Measurements from ENCODE around the gene DNAJC15.
A peak's percentile ranks its signal among the peaks of the same experiment; 100 is the strongest.

The DNAJC15 gene

GRCh38 chr13:43156916-43157315, 133.5 kb downstream of the DNAJC15 start:
- Histone ChIP-seq H3K27me3 (ENCODE audit: insufficient read depth, poor library complexity, severe bottlenecking) (no peaks in the 10 kb centered on the region), H3K4me1 (ENCODE audit: insufficient read depth, poor library complexity, severe bottlenecking) (peaks cover 16% of the 10 kb centered on the region), H3K36me3 (ENCODE audit: low read depth) (no peaks in the 10 kb centered on the region), H3K27ac (ENCODE audit: poor library complexity, severe bottlenecking) (no peak overlapping the region), H3K9me3 (ENCODE audit: severe bottlenecking) (no peaks in the 10 kb centered on the region), H3K4me3 (ENCODE audit: severe bottlenecking) (no peak overlapping the region)
- TF ChIP-seq CTCF (IDR thresholded peaks at IDR 0.05; ENCODE audit: poor library complexity, severe bottlenecking): no peak
- DNase-seq (ENCODE audit: low spot score) (no peak), ATAC-seq (ENCODE audit: low read depth) (no peak)

DNA sequence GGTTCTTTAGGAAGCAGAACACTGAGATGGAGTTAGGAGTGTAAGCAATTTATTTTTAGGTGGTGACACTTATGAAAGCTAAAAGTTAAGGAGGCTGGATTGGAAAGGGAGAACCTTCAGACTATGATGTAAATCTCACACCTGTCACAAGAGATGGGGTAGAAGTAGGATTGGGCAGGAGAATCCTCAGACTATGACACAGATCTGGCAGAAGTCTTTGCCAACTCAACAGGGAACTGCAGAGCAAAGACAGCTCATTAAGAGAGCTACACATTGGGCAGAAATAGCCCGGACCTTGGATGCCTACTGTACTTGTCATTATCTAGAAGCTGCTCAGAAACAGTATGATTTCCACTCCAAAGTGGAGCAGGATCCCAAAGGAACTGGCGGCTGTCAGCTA, 134.4 kb downstream of the DNAJC15 start:
- no peaks in the 10 kb centered on the region for H3K36me3 ChIP-seq (ENCODE audit: low read depth)
- H3K27me3 ChIP-seq (ENCODE audit: insufficient read depth, poor library complexity, severe bottlenecking): no peaks in the 10 kb centered on the region
- H3K4me3 ChIP-seq (ENCODE audit: severe bottlenecking): no peak overlapping the region
- H3K4me1 ChIP-seq (ENCODE audit: insufficient read depth, poor library complexity, severe bottlenecking): peaks cover 16% of the 10 kb centered on the region
- H3K9me3 ChIP-seq (ENCODE audit: severe bottlenecking): no peaks in the 10 kb centered on the region
- ATAC-seq (ENCODE audit: low read depth): no peak
- DNase-seq (ENCODE audit: low spot score): no peak
- no peak for TF ChIP-seq CTCF (IDR thresholded peaks at IDR 0.05; ENCODE audit: poor library complexity, severe bottlenecking)
- H3K27ac ChIP-seq (ENCODE audit: poor library complexity, severe bottlenecking): no peak overlapping the region

DNA sequence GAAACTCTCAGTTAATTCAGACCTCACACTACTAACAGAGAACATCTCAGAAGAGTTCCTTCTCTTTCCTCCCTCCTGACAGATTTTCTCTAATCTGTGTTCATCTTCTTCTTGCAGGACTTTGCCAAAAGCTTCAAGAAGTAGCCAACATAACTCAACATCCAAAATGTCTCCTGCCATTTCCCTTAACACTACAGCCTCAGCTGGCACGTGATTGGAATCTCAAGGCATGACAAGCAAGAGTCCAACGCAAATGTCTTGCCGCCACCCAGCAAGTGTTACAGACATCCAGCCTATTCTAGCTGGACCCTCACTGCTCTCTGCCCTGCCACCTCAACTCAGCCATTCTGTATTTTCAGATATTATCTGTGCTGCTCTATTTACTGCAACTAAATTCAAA, 135.1 kb downstream of the DNAJC15 start:
- Histone ChIP-seq H3K27me3 (ENCODE audit: insufficient read depth, poor library complexity, severe bottlenecking) (no peaks in the 10 kb centered on the region), H3K4me1 (ENCODE audit: insufficient read depth, poor library complexity, severe bottlenecking) (peaks cover 10% of the 10 kb centered on the region), H3K36me3 (ENCODE audit: low read depth) (no peaks in the 10 kb centered on the region), H3K9me3 (ENCODE audit: severe bottlenecking) (no peaks in the 10 kb centered on the region), H3K27ac (ENCODE audit: poor library complexity, severe bottlenecking) (peak overlapping the region; percentile 4), H3K4me3 (ENCODE audit: severe bottlenecking) (no peak overlapping the region)
- ATAC-seq (ENCODE audit: low read depth) (no peak), DNase-seq (ENCODE audit: low spot score) (no peak)
- TF ChIP-seq CTCF (IDR thresholded peaks at IDR 0.05; ENCODE audit: poor library complexity, severe bottlenecking): no peak

DNA sequence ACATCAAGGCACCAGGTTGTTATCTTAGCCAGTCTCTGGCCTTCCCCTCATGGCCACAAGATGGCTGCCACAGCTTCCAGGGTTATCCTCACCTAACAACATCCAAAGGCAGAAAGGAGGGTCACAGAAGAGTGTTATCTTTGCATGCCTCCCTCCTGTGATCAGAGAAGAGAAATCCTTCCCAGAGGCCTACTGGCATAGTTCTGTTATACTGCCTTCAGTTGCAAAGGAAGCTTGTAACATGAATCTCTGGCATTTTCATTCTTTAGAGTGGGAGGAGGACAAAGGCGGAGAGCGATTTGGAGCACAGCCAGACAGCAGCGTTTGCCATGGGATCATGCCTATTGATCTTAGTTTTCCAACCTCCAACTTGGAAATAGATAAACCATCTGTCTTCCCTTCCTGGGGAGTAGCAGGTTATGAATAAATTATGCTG, 135.7 kb downstream of the DNAJC15 start:
- DNase-seq (ENCODE audit: low spot score) (no peak), ATAC-seq (ENCODE audit: low read depth) (peak; percentile 29; the same call in 1 of the 3 replicates)
- peaks cover 5% of the 10 kb centered on the region for H3K4me1 ChIP-seq (ENCODE audit: insufficient read depth, poor library complexity, severe bottlenecking)

More for the DNA sequence above, 135.7 kb downstream of the DNAJC15 start:
- Histone ChIP-seq H3K9me3 (ENCODE audit: severe bottlenecking) (no peaks in the 10 kb centered on the region), H3K36me3 (ENCODE audit: low read depth) (no peaks in the 10 kb centered on the region), H3K27me3 (ENCODE audit: insufficient read depth, poor library complexity, severe bottlenecking) (no peaks in the 10 kb centered on the region), H3K27ac (ENCODE audit: poor library complexity, severe bottlenecking) (peak overlapping the region; percentile 4), H3K4me3 (ENCODE audit: severe bottlenecking) (no peak overlapping the region)
- no peak for TF ChIP-seq CTCF (IDR thresholded peaks at IDR 0.05; ENCODE audit: poor library complexity, severe bottlenecking)

All from RWPE2 (cell line).